Central memory CD8-positive, alpha-beta T cell (primary cell): Measurements from ENCODE around the gene CYB561A3.

Source experiments
- ATAC-seq: fragments of 150-1000 bp; cut with Tn5 transposase; replicated peaks from 2 replicates; pipeline ENCODE4 v1.10.0; 2022; ENCODE audit warnings: mild to moderate bottlenecking, moderate FRiP score, moderate number of reproducible peaks; ENCODE audit not compliant: poor library complexity, severe bottlenecking; ENCODE audit errors: extremely low read depth
- DNase-seq, 2 donors: peaks; one replicate each; pipeline ENCODE4 v3.0.0; 2021; ENCODE audit warnings: low spot score in 2 of 2
- H3K27ac Mint-ChIP-seq: one replicate; pipeline ENCODE4 v1.8.0; 2022; ENCODE audit warnings: low read depth, mild to moderate bottlenecking, moderate library complexity, mixed read lengths
- H3K27me3 Mint-ChIP-seq: one replicate; pipeline ENCODE4 v1.8.0; 2022; ENCODE audit warnings: mixed read lengths
- H3K36me3 Mint-ChIP-seq: one replicate; pipeline ENCODE4 v1.8.0; 2022; ENCODE audit warnings: mild to moderate bottlenecking, moderate library complexity, mixed read lengths; ENCODE audit not compliant: insufficient read depth
- H3K4me1 Mint-ChIP-seq: one replicate; pipeline ENCODE4 v1.8.0; 2022; ENCODE audit warnings: mixed read lengths
- H3K4me3 Mint-ChIP-seq: one replicate; pipeline ENCODE4 v1.8.0; 2022; ENCODE audit warnings: mild to moderate bottlenecking, moderate library complexity, mixed read lengths
- H3K9me3 Mint-ChIP-seq: one replicate; pipeline ENCODE4 v1.8.0; 2022; ENCODE audit warnings: mixed read lengths

CYB561A3 gene

GRCh38 chr11:61336171-61336935 lies 25.3 kb downstream of the CYB561A3 start:
- no peaks in the 10 kb centered on the region for H3K27me3 Mint-ChIP-seq
- peaks cover 29% of the 10 kb centered on the region for H3K4me1 Mint-ChIP-seq
- no peak overlapping the region for H3K4me3 Mint-ChIP-seq
- no peaks in the 10 kb centered on the region for H3K9me3 Mint-ChIP-seq
- DNase-seq (peak; percentile 71 to 73), ATAC-seq (peak; percentile 45)
- H3K27ac Mint-ChIP-seq = peak overlapping the region; percentile 32
- peaks cover 18% of the 10 kb centered on the region for H3K36me3 Mint-ChIP-seq

- H3K4me1 Mint-ChIP-seq = peaks cover 36% of the 10 kb centered on the region
- peaks cover 22% of the 10 kb centered on the region for H3K36me3 Mint-ChIP-seq
- H3K4me3 Mint-ChIP-seq = no peak overlapping the region
- ATAC-seq (no peak), DNase-seq (no peak)
- H3K27ac Mint-ChIP-seq = no peak overlapping the region
- no peaks in the 10 kb centered on the region for H3K9me3 Mint-ChIP-seq
- H3K27me3 Mint-ChIP-seq = no peaks in the 10 kb centered on the region
Measured at GRCh38 chr11:61335355-61335710, 26.3 kb downstream of the CYB561A3 start.

- no peak for ATAC-seq
- Mint-ChIP-seq H3K9me3 (no peaks in the 10 kb centered on the region), H3K4me3 (peak overlapping the region; percentile 92), H3K27me3 (no peaks in the 10 kb centered on the region), H3K27ac (no peak overlapping the region), H3K36me3 (peaks cover 25% of the 10 kb centered on the region), H3K4me1 (peaks cover 41% of the 10 kb centered on the region)
- DNase-seq = no peak
Measured at GRCh38 chr11:61334434-61335354, 27.0 kb downstream of the CYB561A3 start.

GRCh38 chr11:61333550-61334433 lies 27.9 kb downstream of the CYB561A3 start:
- peaks cover 47% of the 10 kb centered on the region for H3K4me1 Mint-ChIP-seq
- H3K36me3 Mint-ChIP-seq = peaks cover 34% of the 10 kb centered on the region
- no peak for ATAC-seq
- H3K4me3 Mint-ChIP-seq = peak overlapping the region; percentile 92
- H3K27me3 Mint-ChIP-seq = no peaks in the 10 kb centered on the region
- no peaks in the 10 kb centered on the region for H3K9me3 Mint-ChIP-seq
- H3K27ac Mint-ChIP-seq = peak overlapping the region; percentile 92
- peak in 1 of 2 donors; percentile 24 for DNase-seq

- H3K27ac Mint-ChIP-seq = peak within 1 kb of the TSS; percentile 92
- no peaks in the 10 kb centered on the region for H3K9me3 Mint-ChIP-seq
- H3K4me1 Mint-ChIP-seq = peaks cover 48% of the 10 kb centered on the region
- peak; percentile 91 to 96 for DNase-seq
- peak within 1 kb of the TSS; percentile 92 for H3K4me3 Mint-ChIP-seq
- H3K36me3 Mint-ChIP-seq = peaks cover 39% of the 10 kb centered on the region
- no peaks in the 10 kb centered on the region for H3K27me3 Mint-ChIP-seq
- ATAC-seq = peak; percentile 95
Measured at GRCh38 chr11:61332797-61333549, 28.7 kb downstream of the CYB561A3 start, which contains the start of the genes DDB1 and TKFC. Gene DDB1 (minus strand): TSS chr11:61333105. CDS start chr11:61332968, 137 bp downstream. Gene TKFC (plus strand): TSS chr11:61333228. CDS start chr11:61334729, 1,501 bp downstream.

GRCh38 chr11:61332281-61332796 lies 29.3 kb downstream of the CYB561A3 start:
- Mint-ChIP-seq H3K27me3 (no peaks in the 10 kb centered on the region), H3K4me3 (peak overlapping the region; percentile 92), H3K9me3 (no peaks in the 10 kb centered on the region), H3K36me3 (peaks cover 43% of the 10 kb centered on the region), H3K4me1 (peaks cover 48% of the 10 kb centered on the region), H3K27ac (peak overlapping the region; percentile 92)
- peak; percentile 1 for ATAC-seq
- no peak for DNase-seq

GRCh38 chr11:61331651-61332050 lies 30.0 kb downstream of the CYB561A3 start:
- no peaks in the 10 kb centered on the region for H3K9me3 Mint-ChIP-seq
- H3K4me1 Mint-ChIP-seq = peaks cover 42% of the 10 kb centered on the region
- peak overlapping the region; percentile 92 for H3K27ac Mint-ChIP-seq
- DNase-seq (no peak), ATAC-seq (no peak)
- peaks cover 48% of the 10 kb centered on the region for H3K36me3 Mint-ChIP-seq
- peak overlapping the region; percentile 92 for H3K4me3 Mint-ChIP-seq
- H3K27me3 Mint-ChIP-seq = no peaks in the 10 kb centered on the region

- no peaks in the 10 kb centered on the region for H3K27me3 Mint-ChIP-seq
- no peak for DNase-seq
- H3K36me3 Mint-ChIP-seq = peaks cover 59% of the 10 kb centered on the region
- no peak overlapping the region for H3K27ac Mint-ChIP-seq
- H3K4me3 Mint-ChIP-seq = no peak overlapping the region
- peaks cover 52% of the 10 kb centered on the region for H3K4me1 Mint-ChIP-seq
- no peak for ATAC-seq
- no peaks in the 10 kb centered on the region for H3K9me3 Mint-ChIP-seq
Measured at GRCh38 chr11:61329871-61330270, 31.8 kb downstream of the CYB561A3 start.

GRCh38 chr11:61328351-61328750 lies 33.3 kb downstream of the CYB561A3 start:
- DNase-seq (no peak), ATAC-seq (no peak)
- H3K4me1 Mint-ChIP-seq = peaks cover 47% of the 10 kb centered on the region
- no peaks in the 10 kb centered on the region for H3K27me3 Mint-ChIP-seq
- peaks cover 64% of the 10 kb centered on the region for H3K36me3 Mint-ChIP-seq
- H3K9me3 Mint-ChIP-seq = no peaks in the 10 kb centered on the region
- H3K27ac Mint-ChIP-seq = no peak overlapping the region
- no peak overlapping the region for H3K4me3 Mint-ChIP-seq

GRCh38 chr11:61327669-61328071 lies 34.0 kb downstream of the CYB561A3 start:
- Mint-ChIP-seq H3K27ac (no peak overlapping the region), H3K27me3 (no peaks in the 10 kb centered on the region), H3K4me1 (peaks cover 41% of the 10 kb centered on the region), H3K36me3 (peaks cover 64% of the 10 kb centered on the region), H3K9me3 (no peaks in the 10 kb centered on the region), H3K4me3 (no peak overlapping the region)
- DNase-seq (no peak), ATAC-seq (no peak)

- Mint-ChIP-seq H3K27ac (peak overlapping the region; percentile 81), H3K27me3 (no peaks in the 10 kb centered on the region), H3K4me3 (no peak overlapping the region), H3K4me1 (peaks cover 23% of the 10 kb centered on the region), H3K9me3 (no peaks in the 10 kb centered on the region), H3K36me3 (peaks cover 79% of the 10 kb centered on the region)
- DNase-seq (no peak), ATAC-seq (no peak)
Measured at GRCh38 chr11:61325649-61326414, 35.9 kb downstream of the CYB561A3 start.
